IMR-90 (cell line): ENCODE measurements around the gene NOTCH3. TPM values are rescaled to one million over a fixed set of nuclear protein-coding genes. Genes with fewer than 3 reads are reported as not detected.

Source experiments
- ATAC-seq: fragments of 200-7000 bp; cut with Tn5 transposase; 2 replicates; pipeline ENCODE4 v1.9.1; 2020; ENCODE audit warnings: low read depth, mild to moderate bottlenecking, moderate library complexity
- BruUV-seq: library from RNA; stranded (reverse); fragments of 400-500 nt; replicated peaks from 2 replicates; lab custom pipeline; 2021; lab: Mats Ljungman, UMichigan
- CTCF ChIA-PET: fragments of 300-600 bp; formaldehyde crosslinking; extraction: SDS; loops from one replicate; lab custom pipeline; 2021; ENCODE audit warnings: antibody characterized with exemption; lab: Yijun Ruan, JAX
- POLR2A ChIA-PET: fragments of 300-600 bp; sonication (Branson Sonifier 250); formaldehyde crosslinking; loops from one replicate; lab custom pipeline; 2022; ENCODE audit warnings: antibody characterized with exemption; ENCODE audit not compliant: unreplicated experiment; lab: Charles Lee
- DNase-seq: peaks from one replicate; pipeline ENCODE4 v3.0.0; 2013
- H2AFZ ChIP-seq: replicated peaks from 2 replicates; pipeline ENCODE3; 2013; ENCODE audit warnings: low read length, mild to moderate bottlenecking; ENCODE audit not compliant: poor library complexity
- H2AK5ac ChIP-seq: 2 replicates; pipeline ENCODE4 v1.6.1; 2013; ENCODE audit warnings: low read depth, low read length, inconsistent platforms
- H2AK9ac ChIP-seq: replicated peaks from 2 replicates; pipeline ENCODE3; 2013; ENCODE audit warnings: mild to moderate bottlenecking, low read depth, low read length, moderate library complexity; ENCODE audit not compliant: poor library complexity
- H2BK120ac ChIP-seq: 2 replicates; pipeline ENCODE4 v1.6.1; 2013; ENCODE audit warnings: low read depth, low read length, inconsistent platforms
- H2BK15ac ChIP-seq: 3 replicates; pipeline ENCODE4 v1.6.1; 2013; ENCODE audit warnings: low read depth, low read length, inconsistent platforms
- H2BK20ac ChIP-seq: 2 replicates; pipeline ENCODE4 v1.6.1; 2013; ENCODE audit warnings: low read depth, mild to moderate bottlenecking, inconsistent platforms, low read length, moderate library complexity
- H2BK5ac ChIP-seq: 2 replicates; pipeline ENCODE4 v1.6.1; 2013; ENCODE audit warnings: mild to moderate bottlenecking, low read depth, low read length, inconsistent platforms; ENCODE audit not compliant: poor library complexity, severe bottlenecking
- H3K14ac ChIP-seq: replicated peaks from 2 replicates; pipeline ENCODE4 v1.6.1; 2013; ENCODE audit warnings: low read depth, low read length, inconsistent platforms
- H3K18ac ChIP-seq: 2 replicates; pipeline ENCODE4 v1.6.1; 2013; ENCODE audit warnings: low read depth, low read length, control low read depth
- H3K23ac ChIP-seq: 2 replicates; pipeline ENCODE4 v1.6.1; 2013; ENCODE audit warnings: low read depth, low read length, inconsistent platforms
- H3K27ac ChIP-seq: 2 replicates; pipeline ENCODE4 v1.5.1; 2013; ENCODE audit warnings: mild to moderate bottlenecking, control low read depth, low read length; ENCODE audit not compliant: insufficient read depth
- H3K27me3 ChIP-seq: 2 replicates; pipeline ENCODE4 v1.6.1; 2013; ENCODE audit warnings: low read length; ENCODE audit not compliant: control insufficient read depth, insufficient read depth
- H3K36me3 ChIP-seq: 2 replicates; pipeline ENCODE4 v1.6.1; 2013; ENCODE audit warnings: low read length, mixed read lengths; ENCODE audit not compliant: control insufficient read depth, insufficient read depth
- H3K4ac ChIP-seq: 2 replicates; pipeline ENCODE4 v1.6.1; 2013; ENCODE audit warnings: low read depth, low read length, inconsistent platforms
- H3K4me1 ChIP-seq: 2 replicates; pipeline ENCODE4 v1.6.1; 2013; ENCODE audit warnings: low read length, mixed read lengths; ENCODE audit not compliant: control insufficient read depth, insufficient read depth
- H3K4me2 ChIP-seq: 2 replicates; pipeline ENCODE4 v1.6.1; 2013; ENCODE audit warnings: low read depth, mild to moderate bottlenecking, control low read depth, low read length, moderate library complexity
- H3K4me3 ChIP-seq: 2 replicates; pipeline ENCODE4 v1.5.1; 2013; ENCODE audit warnings: low read depth, mild to moderate bottlenecking, control low read depth, low read length, moderate library complexity; ENCODE audit not compliant: insufficient read depth
- H3K56ac ChIP-seq: 2 replicates; pipeline ENCODE4 v1.6.1; 2013; ENCODE audit warnings: low read length, inconsistent platforms; ENCODE audit not compliant: insufficient read depth; ENCODE audit errors: extremely low read depth
- H3K79me1 ChIP-seq, 2 experiments: 2 replicates each; pipeline ENCODE4 v1.6.1; 2013; ENCODE audit warnings: low read length in 2 of 2, inconsistent platforms in 1 of 2, low read depth in 1 of 2
- H3K9ac ChIP-seq: 2 replicates; pipeline ENCODE4 v1.6.1; 2013; ENCODE audit warnings: low read depth, low read length, control low read depth
- H3K9me1 ChIP-seq: 2 replicates; pipeline ENCODE4 v1.6.1; 2013; ENCODE audit warnings: low read length, inconsistent platforms; ENCODE audit not compliant: insufficient read depth
- H3K9me3 ChIP-seq: 2 replicates; pipeline ENCODE4 v1.6.1; 2013; ENCODE audit warnings: low read length; ENCODE audit not compliant: control insufficient read depth, insufficient read depth
- H4K20me1 ChIP-seq: 2 replicates; pipeline ENCODE4 v1.6.1; 2013; ENCODE audit warnings: low read length, inconsistent platforms; ENCODE audit not compliant: insufficient read depth
- H4K5ac ChIP-seq: 2 replicates; pipeline ENCODE4 v1.6.1; 2013; ENCODE audit warnings: mild to moderate bottlenecking, low read depth, low read length, control low read depth
- H4K8ac ChIP-seq, 2 experiments: 2 replicates each; pipeline ENCODE4 v1.6.1; 2013; ENCODE audit warnings: low read depth in 2 of 2, low read length in 2 of 2, control low read depth in 1 of 2, inconsistent platforms in 1 of 2
- H4K91ac ChIP-seq: 2 replicates; pipeline ENCODE4 v1.6.1; 2013; ENCODE audit warnings: low read depth, low read length, inconsistent platforms; ENCODE audit not compliant: insufficient read depth
- BHLHE40 ChIP-seq: fragments of 150-350 bp; IDR thresholded peaks from 2 replicates; pipeline ENCODE4 v1.6.1; 2016; ENCODE audit warnings: mild to moderate bottlenecking, low read depth, low read length
- CEBPB ChIP-seq: IDR thresholded peaks from 2 replicates; pipeline ENCODE4 v1.6.1; 2012; ENCODE audit warnings: low read depth, low read length, improper control_type of control experiment
- CHD1 ChIP-seq: IDR thresholded peaks from 2 replicates; pipeline ENCODE4 v1.6.1; 2012; ENCODE audit warnings: low read depth, low read length, improper control_type of control experiment
- CTCF ChIP-seq: conservative IDR thresholded peaks from 2 replicates; pipeline ENCODE4 v1.5.1; 2012; ENCODE audit warnings: mild to moderate bottlenecking, low read depth, low read length, improper control_type of control experiment
- MXI1 ChIP-seq: IDR thresholded peaks from 2 replicates; pipeline ENCODE4 v1.6.1; 2012; ENCODE audit warnings: low read depth, mild to moderate bottlenecking, low read length, moderate library complexity, borderline replicate concordance
- NFE2L2 ChIP-seq: fragments of 150-350 bp; IDR thresholded peaks from 2 replicates; pipeline ENCODE4 v1.6.1; 2016; ENCODE audit warnings: low read depth, mild to moderate bottlenecking, low read length
- RAD21 ChIP-seq: IDR thresholded peaks from 2 replicates; pipeline ENCODE4 v1.6.1; 2012; ENCODE audit warnings: low read length, improper control_type of control experiment
- RCOR1 ChIP-seq: IDR thresholded peaks from 2 replicates; pipeline ENCODE4 v1.6.1; 2012; ENCODE audit warnings: mild to moderate bottlenecking, low read length, improper control_type of control experiment; ENCODE audit not compliant: insufficient replicate concordance
- RFX5 ChIP-seq: IDR thresholded peaks from 2 replicates; pipeline ENCODE4 v1.8.0; 2012; ENCODE audit warnings: low read depth, mild to moderate bottlenecking, low read length, moderate library complexity
- WGBS, 2 experiments: methylation state at CpG; one replicate each; pipeline versions ENCODE4 v1.1.5 to v1.1.7; 2013; ENCODE audit warnings: missing lambda C conversion rate in 2 of 2; ENCODE audit not compliant: insufficient read length in 1 of 2; ENCODE audit errors: extremely low coverage in 2 of 2; 5-methylcytosine and 5-hydroxymethylcytosine counted together
- dilution Hi-C: fragments of 300-500 bp; cut with HindIII; formaldehyde crosslinking; loops from one replicate; pipeline ENCODE4 v1.14.3; 2018; ENCODE audit warnings: low sequenced_read_pairs; ENCODE audit not compliant: unreplicated experiment
- in situ Hi-C: fragments of 300-500 bp; cut with MboI; formaldehyde crosslinking; loops from 3 replicates; pipeline ENCODE4 v1.14.3; 2019; ENCODE audit warnings: low sequenced_read_pairs, inconsistent platforms, mixed read lengths
- intact Hi-C: fragments of 100-400 bp; cut with micrococcal nuclease; formaldehyde crosslinking; loops from 2 replicates; pipeline ENCODE4 v1.10.0; 2022
- polyA plus RNA-seq, 3 experiments: library from polyadenylated mRNA; depleted of rRNA; stranded (reverse); fragments of >200 nt; gene quantifications; 2 replicates each; pipeline ENCODE4 v1.2.3, GENCODE V29; 2012; ENCODE audit warnings: low replicate concordance in 1 of 3
- total RNA-seq: library from RNA; depleted of rRNA; stranded (reverse); fragments of >200 nt; gene quantifications from 2 replicates; pipeline ENCODE4 v1.2.3, GENCODE V29; 2012
- TF ChIP-seq, protein P1 (sequence below): fragments of 150-350 bp; IDR thresholded peaks from 2 replicates; pipeline ENCODE4 v1.6.1; 2016; ENCODE audit warnings: low read depth, mild to moderate bottlenecking, low read length, moderate library complexity, borderline replicate concordance

Gene NOTCH3
- total and polyA plus RNA-seq, 2 of the 4 experiments (the other 2 are of a cell fraction): 5.9 to 25.1 TPM

- H2AK5ac ChIP-seq: no peak overlapping the region
- H4K20me1 ChIP-seq: no peaks in the 10 kb centered on the region; the same call in 1 of the 2 replicates
- intact Hi-C loops (no loop called here), dilution Hi-C loops (no loop called here), in situ Hi-C loops (no loop called here)
- no peak overlapping the region for H2BK120ac ChIP-seq
- no peak overlapping the region for H4K8ac ChIP-seq
- H3K79me1 ChIP-seq: peaks cover 0 to 7% of the 10 kb centered on the region in 2 experiments; a peak in 1 of 4 replicates
- no peak overlapping the region for H4K5ac ChIP-seq
- H3K4me1 ChIP-seq: peaks cover 8% of the 10 kb centered on the region
- WGBS, 2 experiments: 100% methylated on average over 3 of the region's 7 CpGs; no CpG with 5 or more reads in 1 of the 2 experiments
- no peaks in the 10 kb centered on the region for H3K36me3 ChIP-seq
- no peak overlapping the region for H2BK20ac ChIP-seq
- no peak overlapping the region for H4K91ac ChIP-seq
- ATAC-seq (no peak), DNase-seq (no peak)
- BruUV-seq: no TSS peak
- H3K18ac ChIP-seq: no peak overlapping the region
- no peaks in the 10 kb centered on the region for H3K27me3 ChIP-seq
- TF ChIP-seq CEBPB (no peak), RFX5 (no peak), RAD21 (no peak), MXI1 (no peak), BHLHE40 (no peak), CHD1 (no peak), CTCF (no peak), NFE2L2 (no peak), RCOR1 (no peak)
- TF ChIP-seq, protein P1, sequence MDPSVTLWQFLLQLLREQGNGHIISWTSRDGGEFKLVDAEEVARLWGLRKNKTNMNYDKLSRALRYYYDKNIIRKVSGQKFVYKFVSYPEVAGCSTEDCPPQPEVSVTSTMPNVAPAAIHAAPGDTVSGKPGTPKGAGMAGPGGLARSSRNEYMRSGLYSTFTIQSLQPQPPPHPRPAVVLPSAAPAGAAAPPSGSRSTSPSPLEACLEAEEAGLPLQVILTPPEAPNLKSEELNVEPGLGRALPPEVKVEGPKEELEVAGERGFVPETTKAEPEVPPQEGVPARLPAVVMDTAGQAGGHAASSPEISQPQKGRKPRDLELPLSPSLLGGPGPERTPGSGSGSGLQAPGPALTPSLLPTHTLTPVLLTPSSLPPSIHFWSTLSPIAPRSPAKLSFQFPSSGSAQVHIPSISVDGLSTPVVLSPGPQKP: no peak
- no peak overlapping the region for H2BK15ac ChIP-seq
- H3K14ac ChIP-seq: no peak overlapping the region
- H2BK5ac ChIP-seq: no peak overlapping the region
- no peak overlapping the region for H3K27ac ChIP-seq
- H3K4ac ChIP-seq: no peak overlapping the region
- CTCF ChIA-PET: no interaction called here
- no peak overlapping the region for H3K4me3 ChIP-seq
- peaks cover 9% of the 10 kb centered on the region; the same call in 1 of the 2 replicates for H3K9me1 ChIP-seq
- no peak overlapping the region for H2AK9ac ChIP-seq
- no peak overlapping the region for H3K9ac ChIP-seq
- no peak overlapping the region for H3K4me2 ChIP-seq
- H2AFZ ChIP-seq: no peak overlapping the region
- POLR2A ChIA-PET: no interaction called here
- H3K23ac ChIP-seq: no peak overlapping the region
- no peak overlapping the region for H3K56ac ChIP-seq
- no peaks in the 10 kb centered on the region for H3K9me3 ChIP-seq
Observed at GRCh38 chr19:15227261-15227660, 26.5 kb upstream of the NOTCH3 start.
